Uterus (tissue), 4 donors: ENCODE results near the gene PDGFC. TPM values are rescaled to one million over a fixed set of nuclear protein-coding genes. Genes with fewer than 3 reads are reported as not detected.

Source experiments
- DNase-seq, 2 donors: peaks; one replicate each; pipeline ENCODE4 v3.0.0-alpha.2; 2019 to 2020
- H3K27ac ChIP-seq, 2 donors: fragments of 200-600 bp; sonication (generic); 1 replicate in 1 of 2; 2 replicates in 1 of 2; pipeline ENCODE4 v1.5.1; 2016 to 2018
- H3K27me3 ChIP-seq, 2 donors: fragments of 200-600 bp; sonication (generic); one replicate each; pipeline ENCODE4 v1.5.1; 2018 to 2019; ENCODE audit warnings: control low read depth in 1 of 2
- H3K36me3 ChIP-seq, 2 donors: fragments of 200-600 bp; sonication (generic); one replicate each; pipeline ENCODE4 v1.5.1; 2019; ENCODE audit warnings: control low read depth in 1 of 2
- H3K4me1 ChIP-seq, 2 donors: fragments of 200-600 bp; sonication (generic); one replicate each; pipeline ENCODE4 v1.5.1; 2018 to 2019; ENCODE audit warnings: control low read depth in 1 of 2
- H3K4me3 ChIP-seq, 2 donors: fragments of 200-600 bp; sonication (generic); 1 replicate in 1 of 2; 2 replicates in 1 of 2; pipeline ENCODE4 v1.5.1; 2018 to 2019; ENCODE audit warnings: mild to moderate bottlenecking in 1 of 2
- H3K9me3 ChIP-seq, 2 donors: fragments of 200-600 bp; sonication (generic); one replicate each; pipeline ENCODE4 v1.5.1; 2019; ENCODE audit warnings: control low read depth in 1 of 2
- CTCF ChIP-seq, 4 experiments: fragments of 200-600 bp in 2 of 4; fragments of 450-650 bp in 2 of 4; sonication (generic) in 2 of 4; IDR thresholded peaks; one replicate each; pipeline ENCODE4 v1.5.1; 2016 to 2019; ENCODE audit warnings: antibody characterized with exemption in 4 of 4, mild to moderate bottlenecking in 2 of 4, moderate library complexity in 1 of 4
- POLR2A ChIP-seq, 2 donors: fragments of 450-650 bp; IDR thresholded peaks; one replicate each; pipeline ENCODE4 v1.6.1; 2016; ENCODE audit warnings: antibody characterized with exemption in 2 of 2, mild to moderate bottlenecking in 1 of 2, moderate library complexity in 1 of 2
- intact Hi-C: fragments of 100-400 bp; cut with DNase I; formaldehyde crosslinking; loops from one replicate; pipeline ENCODE4 v1.15.1; 2023; ENCODE audit warnings: low total_unique reads
- total RNA-seq, 4 donors: library from RNA; depleted of rRNA in 3 of 4; stranded (reverse); fragments of >200 nt in 3 of 4; gene quantifications; one replicate each; pipeline versions ENCODE4 v1.1.0 to v1.2.4, GENCODE V29; 2014 to 2023
- donor health status: DM: yes; HTN: yes; CAD: no.

Gene PDGFC
- total RNA-seq, 4 donors from 2014 or later = 22.5 to 103 (median 70.2) TPM

GRCh38 chr4:156778606-156779005 lies 193.0 kb downstream of the PDGFC start:
- TF ChIP-seq POLR2A (IDR thresholded peaks at IDR 0.05) = no peak
- intact Hi-C loops = no loop called here
- no peak for DNase-seq
- H3K4me3 ChIP-seq = no peak overlapping the region
- no peaks in the 10 kb centered on the region for H3K27me3 ChIP-seq
- H3K27ac ChIP-seq = peak overlapping the region; percentile 53 to 55
- no peaks in the 10 kb centered on the region for H3K36me3 ChIP-seq
- H3K9me3 ChIP-seq = no peaks in the 10 kb centered on the region
- peaks cover 0 to 8% of the 10 kb centered on the region in 2 donors for H3K4me1 ChIP-seq

GRCh38 chr4:156778093-156778492 lies 193.5 kb downstream of the PDGFC start:
- no peaks in the 10 kb centered on the region for H3K9me3 ChIP-seq
- H3K4me3 ChIP-seq = no peak overlapping the region
- intact Hi-C loops = no loop called here
- H3K27ac ChIP-seq = peak overlapping the region; percentile 53 to 55
- no peaks in the 10 kb centered on the region for H3K36me3 ChIP-seq
- no peak for DNase-seq
- no peaks in the 10 kb centered on the region for H3K27me3 ChIP-seq
- TF ChIP-seq POLR2A (IDR thresholded peaks at IDR 0.05) (no peak), CTCF (IDR thresholded peaks at IDR 0.05) (no peak)
- H3K4me1 ChIP-seq = peaks cover 0 to 8% of the 10 kb centered on the region in 2 donors

GRCh38 chr4:156775813-156776212 lies 195.8 kb downstream of the PDGFC start:
- Histone ChIP-seq H3K4me3 (no peak overlapping the region), H3K27me3 (no peaks in the 10 kb centered on the region), H3K36me3 (no peaks in the 10 kb centered on the region), H3K9me3 (no peaks in the 10 kb centered on the region), H3K27ac (peak overlapping the region in 1 of 2 donors; percentile 38), H3K4me1 (peaks cover 0 to 8% of the 10 kb centered on the region in 2 donors)
- no peak for DNase-seq
- TF ChIP-seq POLR2A (IDR thresholded peaks at IDR 0.05) (no peak), CTCF (IDR thresholded peaks at IDR 0.05) (no peak)
- intact Hi-C loops = no loop called here

- H3K27ac ChIP-seq = peak overlapping the region; percentile 50 to 78
- no peaks in the 10 kb centered on the region for H3K9me3 ChIP-seq
- DNase-seq = peak; percentile 20 to 63
- H3K27me3 ChIP-seq = no peaks in the 10 kb centered on the region
- H3K4me1 ChIP-seq = peaks cover 0 to 8% of the 10 kb centered on the region in 2 donors
- TF ChIP-seq POLR2A (IDR thresholded peaks at IDR 0.05) (no peak), CTCF (IDR thresholded peaks at IDR 0.05) (no peak)
- H3K36me3 ChIP-seq = no peaks in the 10 kb centered on the region
- H3K4me3 ChIP-seq = no peak overlapping the region
- intact Hi-C loops = no loop called here
These were observed 197.2 kb downstream of the PDGFC start for GRCh38 chr4:156774422-156774821.

GRCh38 chr4:156773648-156774357 lies 197.8 kb downstream of the PDGFC start:
- Histone ChIP-seq H3K27me3 (no peaks in the 10 kb centered on the region), H3K36me3 (no peaks in the 10 kb centered on the region), H3K4me3 (no peak overlapping the region), H3K4me1 (peaks cover 0 to 8% of the 10 kb centered on the region in 2 donors), H3K27ac (peak overlapping the region; percentile 50 to 78), H3K9me3 (no peaks in the 10 kb centered on the region)
- DNase-seq = no peak
- TF ChIP-seq POLR2A (IDR thresholded peaks at IDR 0.05) = no peak
- TF ChIP-seq CTCF (IDR thresholded peaks at IDR 0.05) = no peak
- intact Hi-C loops = no loop called here
